T-helper 9 cell (primary cell): ENCODE results near the gene KCNE2.
"Not testable (repeated sequence)": the region's sequence is repeated elsewhere in the genome, so short reads cannot be mapped to it uniquely, and the experiment has no call there.

Source experiments
- DNase-seq: peaks from one replicate; pipeline ENCODE4 v3.0.0-alpha.2; 2020

Gene KCNE2

DNA sequence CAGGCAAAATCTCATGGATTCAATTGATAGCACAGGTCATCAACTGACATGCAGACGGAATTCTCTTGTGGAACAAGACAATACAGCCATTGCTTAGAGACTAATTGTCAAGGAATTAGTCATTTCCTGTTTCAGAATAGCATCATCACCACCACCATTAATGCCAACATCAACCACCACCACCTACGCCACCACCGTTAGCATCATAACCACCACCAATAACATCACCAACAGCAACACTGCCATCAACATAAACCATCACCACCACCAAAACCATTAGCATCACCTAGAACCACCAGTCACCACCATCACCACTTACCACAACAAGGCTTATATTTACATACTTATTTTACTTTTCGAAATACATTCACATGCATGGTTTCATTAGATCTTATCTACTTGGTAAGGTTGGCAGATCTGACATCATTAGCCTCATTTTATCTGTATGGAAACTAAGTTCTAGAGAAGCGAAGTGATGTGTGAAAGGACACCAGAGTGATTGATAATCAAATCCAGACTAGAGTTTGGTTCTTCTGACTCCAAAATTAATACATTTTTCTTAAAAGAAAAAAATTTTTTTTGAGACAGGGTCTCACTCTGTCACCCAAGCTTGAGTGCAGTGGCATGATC is 53.8 kb downstream of the KCNE2 start:
- DNase-seq: not testable (repeated sequence)
